HG03565 (cell line): ENCODE data around the gene COL5A2.

ENCODE experiments used
- ATAC-seq: cut with Tn5 transposase; IDR thresholded peaks from one replicate; pipeline ENCODE4 v1.9.1; 2021; ENCODE audit warnings: mild to moderate bottlenecking, moderate library complexity; ENCODE audit not compliant: unreplicated experiment

COL5A2 gene

DNA sequence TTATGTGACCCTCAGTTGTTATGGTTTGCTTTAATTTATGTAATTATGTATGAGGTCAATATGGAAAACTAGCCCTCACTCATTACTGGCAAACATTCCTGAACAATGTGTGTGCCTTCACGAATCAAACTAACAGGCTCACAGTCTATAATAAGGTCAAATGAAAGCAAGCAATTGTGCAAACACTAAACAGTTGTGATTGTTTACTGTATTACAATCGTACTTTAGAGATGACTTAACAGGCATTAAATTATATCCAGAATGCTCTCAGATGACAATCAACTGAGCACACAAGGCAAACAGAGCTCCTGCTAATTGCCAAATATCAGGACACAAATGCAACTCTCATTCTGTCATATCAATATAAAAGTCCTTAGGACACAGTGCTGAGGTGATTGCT is 29.5 kb downstream of the COL5A2 start:
- ATAC-seq: no peak

GRCh38 chr2:189147989-189148388 is 31.6 kb downstream of the COL5A2 start:
- ATAC-seq: no peak

DNA sequence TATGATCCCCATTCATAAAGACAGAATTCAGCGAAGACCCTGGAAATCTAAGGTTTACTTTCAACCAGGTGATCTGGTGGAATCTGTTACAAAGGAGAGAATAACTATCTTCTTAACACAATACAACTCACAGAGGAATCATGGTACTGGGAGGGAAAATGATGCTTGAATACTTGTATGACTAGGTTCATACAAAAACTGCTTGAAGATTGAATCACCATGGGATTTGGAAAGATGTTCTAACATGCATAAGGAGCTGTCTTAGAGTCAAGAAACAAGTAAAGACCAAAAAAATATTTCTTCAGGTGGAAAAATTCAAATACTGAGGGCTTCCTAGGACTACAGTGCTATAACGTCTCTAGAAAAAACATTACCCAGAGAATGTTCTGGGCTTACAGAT is 32.2 kb downstream of the COL5A2 start:
- ATAC-seq: no peak

DNA sequence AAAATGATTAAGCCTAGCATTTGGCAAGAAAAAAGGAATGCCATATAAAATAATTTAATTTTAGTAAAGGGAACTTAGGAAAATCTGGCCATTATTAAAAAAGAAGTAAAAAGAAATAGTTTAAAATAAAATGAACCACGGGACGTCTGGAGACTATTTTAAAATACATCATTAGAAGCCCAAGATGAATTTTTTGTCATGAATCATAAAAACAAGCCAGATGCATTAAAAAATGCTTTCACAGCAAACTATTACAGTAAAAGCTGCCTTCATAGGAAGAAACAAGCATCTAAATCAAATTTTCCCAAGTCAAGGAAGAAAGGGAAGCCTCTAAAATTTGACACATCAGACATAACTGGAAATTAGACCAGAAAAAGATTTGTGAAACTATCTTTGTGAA is 33.0 kb downstream of the COL5A2 start:
- no peak for ATAC-seq

DNA sequence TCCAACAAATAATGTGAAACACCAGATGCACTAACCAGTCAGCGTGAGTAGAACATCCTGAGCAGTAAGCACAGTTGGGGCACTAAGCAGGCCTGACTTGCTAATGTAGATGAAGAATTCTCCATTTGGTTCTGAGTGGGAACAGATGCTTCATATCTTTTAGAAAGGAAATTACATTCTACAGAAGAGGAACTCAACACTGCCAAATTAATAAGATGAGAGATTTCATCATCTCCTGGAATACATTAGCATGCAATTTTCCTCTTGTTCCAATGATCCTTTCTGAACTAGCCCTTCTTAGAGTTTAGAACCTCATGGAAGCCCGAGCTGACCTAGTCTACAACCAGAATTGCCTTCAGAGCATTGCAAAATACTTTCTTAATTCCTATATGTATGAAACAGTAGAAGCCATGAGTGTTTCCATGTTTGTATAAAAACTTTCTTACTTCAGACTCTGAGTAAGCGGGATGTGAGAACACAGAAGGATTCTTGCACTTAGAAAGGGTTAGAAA is 34.8 kb downstream of the COL5A2 start:
- no peak for ATAC-seq

GRCh38 chr2:189143925-189144324 is 35.6 kb downstream of the COL5A2 start:
- ATAC-seq: no peak

- peak; percentile 98 for ATAC-seq
These were observed 36.4 kb downstream of the COL5A2 start for GRCh38 chr2:189142893-189143759.

DNA sequence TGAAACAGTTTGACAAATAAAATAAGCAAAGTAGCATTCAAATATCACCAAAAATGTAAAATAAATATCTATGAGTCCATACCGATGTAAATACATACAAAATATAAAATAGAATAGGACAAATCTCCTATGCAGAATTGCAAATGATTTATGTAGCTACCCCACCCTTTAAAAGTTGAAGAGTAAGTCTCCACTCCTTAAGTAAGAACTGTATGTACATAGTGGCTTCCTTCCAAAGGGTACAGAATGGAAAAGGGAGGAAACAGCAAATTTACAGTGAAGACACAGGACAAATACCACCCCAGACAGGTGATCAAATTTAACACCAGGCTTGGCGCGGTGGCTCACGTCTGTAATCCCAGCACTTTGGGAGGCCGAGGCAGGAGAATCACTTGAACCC is 40.8 kb downstream of the COL5A2 start:
- no peak for ATAC-seq

DNA sequence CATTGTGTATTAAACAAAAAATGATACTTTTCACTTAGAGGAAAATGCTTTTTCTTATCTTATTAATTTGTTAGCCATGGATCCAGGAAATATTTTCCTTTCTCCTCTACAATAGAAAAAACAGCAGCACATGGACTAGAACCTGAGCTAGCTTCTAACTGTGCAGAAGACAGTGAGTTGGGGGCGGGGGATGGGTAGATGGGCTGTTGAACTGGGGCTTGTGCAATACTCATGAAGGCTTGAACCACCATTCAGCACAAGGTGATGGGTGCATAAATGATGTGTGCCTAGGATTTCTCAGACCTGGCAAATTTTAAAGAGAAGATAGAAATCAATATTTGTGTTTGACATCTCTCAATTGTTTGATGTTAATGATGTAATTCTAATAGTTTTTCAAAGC is 42.0 kb downstream of the COL5A2 start:
- ATAC-seq: no peak

- ATAC-seq: no peak
These were observed 45.1 kb downstream of the COL5A2 start for GRCh38 chr2:189134485-189134884.

GRCh38 chr2:189131991-189132390 is 47.6 kb downstream of the COL5A2 start:
- ATAC-seq: no peak

DNA sequence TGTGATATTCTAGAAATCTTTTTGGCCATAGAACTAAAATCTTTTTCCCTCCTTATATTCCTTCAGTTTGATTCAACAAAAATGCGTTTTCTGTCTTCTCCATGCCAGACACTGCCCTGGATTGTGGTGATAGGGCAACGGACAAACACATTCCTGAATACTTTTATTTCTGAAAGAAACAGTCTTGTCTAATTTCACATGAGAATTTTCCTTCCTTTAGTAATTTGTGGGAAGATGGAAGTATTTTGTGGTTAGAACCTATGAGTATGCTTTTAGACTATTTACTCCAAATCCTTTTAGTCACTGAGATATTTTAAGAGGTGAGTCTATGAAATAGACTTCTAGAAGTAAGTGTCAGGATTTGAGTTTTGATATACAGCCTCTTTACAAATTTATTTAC is 49.6 kb downstream of the COL5A2 start:
- no peak for ATAC-seq

- no peak for ATAC-seq
These were observed 50.6 kb downstream of the COL5A2 start for GRCh38 chr2:189128970-189129369.

- ATAC-seq: no peak
These were observed 51.8 kb downstream of the COL5A2 start for GRCh38 chr2:189127756-189128155.

GRCh38 chr2:189125195-189125594 is 54.4 kb downstream of the COL5A2 start:
- no peak for ATAC-seq

GRCh38 chr2:189124175-189124574 is 55.4 kb downstream of the COL5A2 start:
- no peak for ATAC-seq

DNA sequence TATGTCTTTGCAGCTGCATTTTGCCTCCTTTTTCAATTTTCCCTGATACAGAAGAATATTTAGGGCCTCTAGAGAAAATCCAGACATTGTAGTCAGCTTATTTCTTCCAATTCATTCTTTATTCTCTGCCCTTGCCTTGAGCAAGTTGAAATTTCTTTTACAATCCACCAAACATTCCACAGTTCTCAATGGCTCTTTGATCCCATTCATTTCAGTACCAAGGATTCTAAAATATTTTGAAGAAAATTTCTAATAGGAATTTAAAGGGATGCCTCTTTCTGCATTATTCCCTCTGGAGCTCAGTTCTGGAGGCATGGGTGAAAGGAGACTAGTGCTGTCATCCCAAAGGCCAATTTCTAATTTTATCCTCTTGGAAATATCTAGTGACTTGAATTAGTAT is 61.2 kb downstream of the COL5A2 start:
- no peak for ATAC-seq

DNA sequence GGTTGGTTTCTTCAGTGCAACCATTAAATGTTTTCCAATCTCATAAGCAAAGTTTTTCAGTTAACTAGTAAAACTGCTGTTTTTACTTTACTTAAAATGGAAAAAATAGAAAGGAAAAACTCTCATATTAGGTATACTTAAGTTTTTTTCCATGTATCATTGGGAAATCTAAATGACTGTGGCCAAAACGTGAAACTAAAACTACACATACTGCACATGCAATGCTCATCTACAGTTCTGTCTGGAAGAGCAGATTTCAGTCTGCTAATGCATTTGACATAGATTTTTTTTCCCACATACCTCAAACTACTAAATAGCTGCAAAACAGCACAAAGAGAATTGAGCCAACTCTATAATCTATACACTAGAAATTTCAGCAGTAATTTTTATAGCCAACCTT is 62.6 kb downstream of the COL5A2 start:
- ATAC-seq: no peak

DNA sequence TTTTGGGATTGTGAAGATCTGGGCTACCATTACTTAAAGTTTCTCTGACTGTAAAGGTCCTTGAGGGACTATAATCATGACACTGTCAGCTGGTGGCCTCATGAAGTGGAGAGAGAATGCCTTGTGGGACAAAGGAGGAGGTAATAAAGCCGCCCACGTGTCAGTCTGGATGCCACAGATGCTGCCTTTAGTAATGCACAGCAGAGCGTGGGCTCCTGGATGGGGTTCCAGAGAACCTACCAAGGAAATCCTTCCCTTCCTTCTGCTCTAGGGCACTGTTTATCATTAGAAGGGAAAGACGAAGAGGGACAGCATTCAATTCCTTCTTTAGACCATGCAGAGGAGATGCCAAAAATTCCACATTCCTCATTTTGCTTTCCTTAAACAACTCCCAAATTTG is 63.5 kb downstream of the COL5A2 start:
- ATAC-seq: no peak

GRCh38 chr2:189115126-189115525 is 64.4 kb downstream of the COL5A2 start:
- no peak for ATAC-seq

DNA sequence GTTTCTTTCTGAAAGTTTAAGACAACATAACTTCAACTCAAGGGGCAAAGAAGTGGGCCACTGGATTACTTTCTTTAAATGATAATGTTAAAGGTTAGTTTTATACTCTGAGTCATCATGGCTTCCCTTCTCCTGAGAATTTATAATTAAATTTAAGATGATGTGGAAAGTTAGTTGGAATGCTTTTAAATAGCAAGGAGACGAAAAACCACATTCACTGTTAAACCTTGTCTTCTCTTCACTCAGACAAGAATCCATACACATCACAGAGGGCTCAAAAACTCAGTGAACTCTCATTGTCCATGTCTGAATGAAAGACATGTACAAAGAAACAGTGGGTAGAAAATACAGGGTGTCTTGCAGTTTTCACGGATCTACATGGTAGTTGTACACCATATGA is 65.6 kb downstream of the COL5A2 start:
- no peak for ATAC-seq

DNA sequence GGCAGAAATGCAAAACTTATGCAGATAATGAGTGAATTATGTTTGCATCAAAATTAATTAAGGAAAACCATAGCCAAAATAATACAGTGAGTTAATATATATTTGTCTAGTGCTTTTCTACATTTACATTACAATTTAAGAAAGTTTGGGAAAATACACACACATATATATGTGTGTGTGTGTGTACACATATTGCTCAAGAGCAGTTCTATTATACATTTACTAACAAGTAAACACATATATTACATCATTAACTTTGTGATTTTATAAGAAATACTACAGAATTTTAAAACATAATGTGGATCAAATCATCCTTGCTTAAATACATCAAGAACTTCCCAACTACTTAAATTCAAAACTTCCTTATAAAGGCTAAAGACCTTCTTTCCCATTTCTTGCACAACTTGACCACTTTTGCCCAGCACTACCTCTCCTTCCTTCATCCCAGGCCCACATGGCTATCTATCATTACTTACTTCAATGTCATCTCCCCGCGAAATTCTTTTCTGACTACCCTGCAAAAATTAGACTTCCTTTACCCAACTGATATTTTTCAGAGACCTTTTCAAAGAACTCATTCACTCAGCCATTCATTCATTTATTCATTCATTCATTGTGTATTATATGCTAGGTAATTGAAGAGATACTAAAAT is 68.4 kb downstream of the COL5A2 start:
- no peak for ATAC-seq
